ENCODE data around the gene GKN2. TPM values are rescaled to one million over a fixed set of nuclear protein-coding genes. Genes with fewer than 3 reads are reported as not detected.
"Not testable (repeated sequence)": the region's sequence is repeated elsewhere in the genome, so short reads cannot be mapped to it uniquely, and the experiment has no call there.

Gene GKN2
- total and polyA plus RNA-seq, 8 donors, result 16.5 to 1,354 (median 221) TPM; not detected in 1

- no peak overlapping the region for H3K27ac ChIP-seq
- H3K36me3 ChIP-seq, result no peaks in the 10 kb centered on the region
- intact Hi-C loops (cut with DNase I; ENCODE audit: low total_unique reads), result no loop called here
- WGBS, 5 donors, result 88 to 97% (median 92%) methylated on average over 3 to 5 of the region's 5 CpGs
- peaks cover 0 to 17% (median 9%) of the 10 kb centered on the region in 4 donors for H3K9me3 ChIP-seq
- H3K4me1 ChIP-seq, result no peaks in the 10 kb centered on the region
- TF ChIP-seq POLR2AphosphoS5 (IDR thresholded peaks at IDR 0.05) (no peak), POLR2A (IDR thresholded peaks at IDR 0.05) (no peak), EP300 (IDR thresholded peaks at IDR 0.05) (no peak)
- TF ChIP-seq, protein P1, sequence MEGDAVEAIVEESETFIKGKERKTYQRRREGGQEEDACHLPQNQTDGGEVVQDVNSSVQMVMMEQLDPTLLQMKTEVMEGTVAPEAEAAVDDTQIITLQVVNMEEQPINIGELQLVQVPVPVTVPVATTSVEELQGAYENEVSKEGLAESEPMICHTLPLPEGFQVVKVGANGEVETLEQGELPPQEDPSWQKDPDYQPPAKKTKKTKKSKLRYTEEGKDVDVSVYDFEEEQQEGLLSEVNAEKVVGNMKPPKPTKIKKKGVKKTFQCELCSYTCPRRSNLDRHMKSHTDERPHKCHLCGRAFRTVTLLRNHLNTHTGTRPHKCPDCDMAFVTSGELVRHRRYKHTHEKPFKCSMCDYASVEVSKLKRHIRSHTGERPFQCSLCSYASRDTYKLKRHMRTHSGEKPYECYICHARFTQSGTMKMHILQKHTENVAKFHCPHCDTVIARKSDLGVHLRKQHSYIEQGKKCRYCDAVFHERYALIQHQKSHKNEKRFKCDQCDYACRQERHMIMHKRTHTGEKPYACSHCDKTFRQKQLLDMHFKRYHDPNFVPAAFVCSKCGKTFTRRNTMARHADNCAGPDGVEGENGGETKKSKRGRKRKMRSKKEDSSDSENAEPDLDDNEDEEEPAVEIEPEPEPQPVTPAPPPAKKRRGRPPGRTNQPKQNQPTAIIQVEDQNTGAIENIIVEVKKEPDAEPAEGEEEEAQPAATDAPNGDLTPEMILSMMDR (IDR thresholded peaks at IDR 0.05), result no peak
- no peak overlapping the region for H3K4me3 ChIP-seq
- no peaks in the 10 kb centered on the region for H3K27me3 ChIP-seq
- no peak for DNase-seq
Observed at GRCh38 chr2:68900496-68901198, 52.0 kb downstream of the GKN2 start.

DNA sequence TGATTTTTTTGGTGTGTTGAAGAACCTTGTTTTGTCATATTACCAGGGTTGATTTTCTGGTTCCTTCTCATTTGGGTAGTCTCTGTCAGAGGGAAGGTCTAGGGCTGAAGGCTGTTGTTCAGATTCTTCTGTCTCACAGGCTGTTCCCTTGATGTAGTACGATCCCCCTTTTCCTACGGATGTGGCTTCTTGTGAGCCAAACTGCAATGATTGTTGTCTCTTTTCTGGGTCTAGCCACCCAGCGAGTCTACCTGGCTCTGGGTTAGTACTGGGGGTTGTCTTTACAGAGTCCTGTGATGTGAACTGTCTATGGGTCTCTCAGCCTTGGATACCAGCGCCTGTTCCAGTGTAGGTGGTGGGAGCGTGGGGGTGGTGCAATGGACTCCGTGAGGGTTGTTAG lies 56.7 kb downstream of the GKN2 start:
- H3K9me3 ChIP-seq; H3K4me3 ChIP-seq; H3K27me3 ChIP-seq; H3K4me1 ChIP-seq; H3K27ac ChIP-seq; intact Hi-C loops (cut with DNase I; ENCODE audit: low total_unique reads); DNase-seq; H3K36me3 ChIP-seq: not testable (repeated sequence)
- 90 to 97% (median 95%) methylated on average over 6 of the region's 6 CpGs for WGBS, 5 donors

Other genes starting within 250 kb of the GKN2 start
- 10 to 100 TPM in 2 of 5 donors, 1 to 10 TPM in 1, under 1 TPM in 1, not detected in 1; 0.29 to 17.1 (median 8.7) TPM for gene ARHGAP25, start 218.1 kb downstream of the GKN2 start, total RNA-seq
- gene ARHGAP25, start 218.1 kb downstream of the GKN2 start, polyA plus RNA-seq, result 1 to 10 TPM; 3.6 to 6.3 (median 4.0) TPM
- under 1 TPM in 1 of 5 donors, not detected in 4; 0.37 TPM for gene BMP10, start 81.5 kb downstream of the GKN2 start, total RNA-seq
- not detected for gene BMP10, start 81.5 kb downstream of the GKN2 start, polyA plus RNA-seq
- 1,000 to 10,000 TPM in 1 of 5 donors, 100 to 1,000 TPM in 3, 1 to 10 TPM in 1; 1.7 to 7,706 (median 380) TPM for gene GKN1, start 21.7 kb upstream of the GKN2 start, total RNA-seq
- gene GKN1, start 21.7 kb upstream of the GKN2 start, polyA plus RNA-seq, result 1,000 to 10,000 TPM in 2 of 3 donors, 100 to 1,000 TPM in 1; 123 to 7,225 (median 2,484) TPM
- 10 to 100 TPM; 11.0 to 32.5 (median 15.4) TPM for gene ANTXR1, start 60.3 kb upstream of the GKN2 start, total RNA-seq
- gene ANTXR1, start 60.3 kb upstream of the GKN2 start, polyA plus RNA-seq, result 10 to 100 TPM in 1 of 3 donors, 1 to 10 TPM in 2; 5.8 to 14.1 (median 10.0) TPM

All from stomach (tissue), 9 donors.